ENCODE measurements around the gene PRTFDC1.

PRTFDC1 gene

GRCh38 chr10:24916365-24916764 is 36.0 kb downstream of the PRTFDC1 start:
- no peak overlapping the region for H3K4me3 ChIP-seq (IDR thresholded peaks at IDR 0.05; ENCODE audit: insufficient read depth, low read depth, low read length)
- no peaks in the 10 kb centered on the region for H3K27me3 ChIP-seq (ENCODE audit: insufficient read depth, low read depth)
- H3K4me1 ChIP-seq (ENCODE audit: low read depth, poor library complexity, severe bottlenecking), result peaks cover 9% of the 10 kb centered on the region
- no peak for TF ChIP-seq CTCF (conservative IDR thresholded peaks at IDR 0.05; ENCODE audit: low read depth, low read length)
- H3K9ac ChIP-seq, result no peak overlapping the region
- H3K27ac ChIP-seq, result no peak overlapping the region
- no peak overlapping the region for H2AFZ ChIP-seq (ENCODE audit: low read depth)
- no peaks in the 10 kb centered on the region for H4K20me1 ChIP-seq (ENCODE audit: insufficient read depth)
- no peaks in the 10 kb centered on the region for H3K79me2 ChIP-seq (ENCODE audit: insufficient read depth, low read depth)
- H3K36me3 ChIP-seq (ENCODE audit: insufficient read depth), result no peaks in the 10 kb centered on the region
- H3K4me2 ChIP-seq, result no peak overlapping the region

GRCh38 chr10:24915304-24915703 is 37.1 kb downstream of the PRTFDC1 start:
- no peak for TF ChIP-seq CTCF (conservative IDR thresholded peaks at IDR 0.05; ENCODE audit: low read depth, low read length)
- Histone ChIP-seq H3K9ac (no peak overlapping the region), H2AFZ (ENCODE audit: low read depth) (no peak overlapping the region), H3K4me2 (no peak overlapping the region), H3K4me1 (ENCODE audit: low read depth, poor library complexity, severe bottlenecking) (no peaks in the 10 kb centered on the region), H3K27ac (no peak overlapping the region), H3K36me3 (ENCODE audit: insufficient read depth) (no peaks in the 10 kb centered on the region), H3K27me3 (ENCODE audit: insufficient read depth, low read depth) (no peaks in the 10 kb centered on the region), H4K20me1 (ENCODE audit: insufficient read depth) (no peaks in the 10 kb centered on the region), H3K79me2 (ENCODE audit: insufficient read depth, low read depth) (no peaks in the 10 kb centered on the region), H3K4me3 (IDR thresholded peaks at IDR 0.05; ENCODE audit: insufficient read depth, low read depth, low read length) (no peak overlapping the region)

GRCh38 chr10:24914148-24914547 is 38.3 kb downstream of the PRTFDC1 start:
- Histone ChIP-seq H3K27me3 (ENCODE audit: insufficient read depth, low read depth) (no peaks in the 10 kb centered on the region), H2AFZ (ENCODE audit: low read depth) (no peak overlapping the region), H3K4me1 (ENCODE audit: low read depth, poor library complexity, severe bottlenecking) (no peaks in the 10 kb centered on the region), H3K27ac (no peak overlapping the region), H4K20me1 (ENCODE audit: insufficient read depth) (no peaks in the 10 kb centered on the region), H3K79me2 (ENCODE audit: insufficient read depth, low read depth) (no peaks in the 10 kb centered on the region), H3K9ac (no peak overlapping the region), H3K4me2 (no peak overlapping the region), H3K36me3 (ENCODE audit: insufficient read depth) (no peaks in the 10 kb centered on the region), H3K4me3 (IDR thresholded peaks at IDR 0.05; ENCODE audit: insufficient read depth, low read depth, low read length) (no peak overlapping the region)
- no peak for TF ChIP-seq CTCF (conservative IDR thresholded peaks at IDR 0.05; ENCODE audit: low read depth, low read length)

- H3K4me3 ChIP-seq (IDR thresholded peaks at IDR 0.05; ENCODE audit: insufficient read depth, low read depth, low read length), result no peak overlapping the region
- no peaks in the 10 kb centered on the region for H4K20me1 ChIP-seq (ENCODE audit: insufficient read depth)
- TF ChIP-seq CTCF (conservative IDR thresholded peaks at IDR 0.05; ENCODE audit: low read depth, low read length), result no peak
- no peaks in the 10 kb centered on the region for H3K79me2 ChIP-seq (ENCODE audit: insufficient read depth, low read depth)
- H3K27ac ChIP-seq, result no peak overlapping the region
- no peak overlapping the region for H2AFZ ChIP-seq (ENCODE audit: low read depth)
- H3K4me1 ChIP-seq (ENCODE audit: low read depth, poor library complexity, severe bottlenecking), result no peaks in the 10 kb centered on the region
- no peaks in the 10 kb centered on the region for H3K27me3 ChIP-seq (ENCODE audit: insufficient read depth, low read depth)
- no peak overlapping the region for H3K4me2 ChIP-seq
- no peaks in the 10 kb centered on the region for H3K36me3 ChIP-seq (ENCODE audit: insufficient read depth)
- H3K9ac ChIP-seq, result no peak overlapping the region
Measured at GRCh38 chr10:24912215-24912614, 40.2 kb downstream of the PRTFDC1 start.

Data from KMS-11 (cell line).